Stimulated activated naive CD4-positive, alpha-beta T cell (primary cell): ENCODE results near the gene DGAT2.

ENCODE experiments used
- DNase-seq, 6 experiments: peaks; one replicate each; lab custom pipeline; 2025; lab: John Stamatoyannopoulos, UW

DGAT2 gene

DNA sequence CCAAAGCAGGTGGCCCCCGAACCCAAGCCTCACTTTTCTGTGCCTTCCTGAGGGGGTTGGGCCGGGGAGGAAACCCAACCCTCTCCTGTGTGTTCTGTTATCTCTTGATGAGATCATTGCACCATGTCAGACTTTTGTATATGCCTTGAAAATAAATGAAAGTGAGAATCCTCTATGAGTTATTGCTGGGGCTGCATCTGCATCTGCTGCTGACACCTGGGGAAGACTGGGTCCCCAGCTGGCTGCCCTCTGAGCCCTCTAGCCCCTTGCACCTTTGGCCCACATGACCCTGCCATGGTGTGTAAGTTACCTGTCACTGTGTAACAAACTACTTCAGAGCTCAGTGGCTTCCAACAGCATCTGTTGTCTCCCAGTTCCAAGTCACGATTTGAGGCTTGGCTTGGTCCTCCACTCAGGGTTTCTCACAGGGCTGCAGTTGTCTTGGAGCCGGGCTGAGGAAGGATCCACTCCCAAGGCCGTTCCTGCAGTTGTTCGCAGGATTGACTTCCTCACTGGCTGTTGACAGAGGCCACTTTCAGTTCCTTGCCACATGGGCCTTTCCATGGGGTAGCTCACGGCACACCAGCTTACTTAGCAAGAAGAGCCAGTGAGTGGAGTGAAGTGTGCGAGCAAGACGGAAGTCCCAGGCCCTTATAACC is 32.9 kb downstream of the DGAT2 start:
- DNase-seq: no peak

DNA sequence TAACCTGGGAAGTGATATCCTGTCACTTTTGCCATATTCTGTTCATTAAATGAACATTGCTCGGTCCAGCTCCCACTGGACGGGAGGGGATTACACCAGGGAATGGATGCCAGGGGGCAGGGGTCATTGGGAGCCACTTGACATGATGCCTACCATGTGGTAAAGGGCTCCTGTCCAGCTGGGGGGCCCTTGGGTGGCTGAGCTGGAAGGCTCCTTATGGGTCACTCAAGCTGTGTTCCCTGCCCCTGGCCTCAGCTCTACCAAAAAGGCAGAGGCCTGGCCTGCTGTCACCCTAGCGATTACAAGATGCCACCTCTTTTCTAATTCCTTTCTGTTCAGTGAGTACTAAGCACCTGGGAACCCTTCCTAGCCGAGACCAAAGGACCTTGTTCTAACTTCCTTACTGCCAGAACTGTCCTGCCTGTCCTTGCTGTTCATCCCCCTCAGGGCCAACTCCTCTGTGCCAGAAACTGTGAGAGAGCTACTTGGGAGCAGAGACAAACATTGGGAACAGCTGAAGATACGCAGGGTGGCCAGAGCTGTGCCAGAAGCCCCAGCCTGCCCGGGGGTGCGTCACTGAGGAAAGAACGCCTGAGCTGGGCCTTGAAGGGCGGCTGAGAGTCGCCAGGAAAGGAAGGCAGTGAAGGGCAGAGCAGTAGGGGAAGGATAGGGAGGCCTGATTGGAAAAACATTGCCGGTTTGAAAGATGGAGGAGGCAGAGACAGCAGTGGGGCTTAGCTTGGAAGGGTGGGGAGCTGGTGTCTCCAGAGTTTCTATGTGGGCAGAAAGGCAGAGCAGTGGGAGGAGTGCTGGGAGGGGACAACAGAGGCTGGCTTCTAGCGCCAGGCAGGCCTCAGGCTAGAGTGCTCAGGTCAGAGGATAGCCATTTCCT is 33.7 kb downstream of the DGAT2 start:
- no peak for DNase-seq

DNA sequence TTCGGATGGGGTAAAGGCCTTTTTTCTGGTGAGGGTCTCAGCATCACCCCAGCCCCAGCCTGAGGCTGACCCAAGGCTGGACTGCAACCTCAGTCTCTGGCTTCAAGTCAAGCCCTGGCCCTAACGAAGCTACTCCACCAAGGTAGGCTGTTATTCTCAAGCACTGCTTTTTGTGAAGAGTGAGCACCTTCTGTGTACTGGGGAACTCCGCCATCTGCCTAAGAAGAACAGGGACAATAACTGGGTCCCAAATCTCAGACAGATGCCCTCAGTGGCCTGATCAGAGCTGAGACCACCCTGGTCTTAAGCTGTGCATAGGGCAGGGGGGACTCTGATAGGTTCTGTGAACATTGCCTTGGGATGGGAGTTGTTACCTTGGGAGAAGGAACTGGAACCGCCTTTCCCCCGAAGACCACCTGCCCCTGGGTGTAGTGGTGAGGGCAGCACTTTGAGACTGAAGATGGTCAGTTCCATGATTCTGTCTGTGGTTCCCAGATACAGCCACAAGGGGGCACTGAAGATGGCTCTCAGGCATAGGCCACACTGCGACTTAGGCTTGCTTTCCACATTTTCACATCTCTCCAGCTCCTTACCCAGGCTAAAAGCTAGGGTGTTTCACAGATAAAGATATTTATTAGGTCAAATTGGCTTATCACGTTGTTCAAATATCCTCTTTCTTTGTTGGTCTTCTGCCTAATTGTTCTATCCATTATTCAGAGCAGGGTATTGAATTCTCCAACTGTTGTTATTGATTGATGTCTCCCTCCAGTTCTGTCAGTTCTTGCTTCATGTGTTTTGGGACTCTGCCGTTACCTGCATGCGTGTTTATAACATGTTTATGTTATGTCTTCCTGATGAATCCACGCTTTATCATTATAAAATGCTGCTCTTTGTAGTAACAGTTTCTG is 34.6 kb downstream of the DGAT2 start:
- peak; percentile 13 to 69 (median 48) for DNase-seq

DNA sequence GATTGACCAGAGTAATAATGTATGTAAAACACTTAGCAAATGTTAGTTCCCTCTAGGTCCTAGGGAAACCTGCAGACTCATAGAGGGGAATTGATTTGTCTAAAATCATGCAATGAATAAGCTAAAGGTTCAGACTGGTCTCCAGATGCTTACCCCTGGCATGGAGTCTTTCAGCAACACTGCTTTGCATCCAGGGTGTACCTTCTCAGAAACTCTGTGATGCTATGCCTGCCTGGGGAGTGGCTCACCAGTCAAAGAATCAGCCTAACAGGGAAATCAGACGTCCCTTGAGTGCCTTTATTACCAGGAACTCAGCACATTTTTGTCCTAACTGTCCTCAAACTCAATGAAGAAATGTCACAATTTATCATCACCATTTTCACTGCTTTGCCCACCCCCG is 40.5 kb downstream of the DGAT2 start:
- DNase-seq: no peak

DNA sequence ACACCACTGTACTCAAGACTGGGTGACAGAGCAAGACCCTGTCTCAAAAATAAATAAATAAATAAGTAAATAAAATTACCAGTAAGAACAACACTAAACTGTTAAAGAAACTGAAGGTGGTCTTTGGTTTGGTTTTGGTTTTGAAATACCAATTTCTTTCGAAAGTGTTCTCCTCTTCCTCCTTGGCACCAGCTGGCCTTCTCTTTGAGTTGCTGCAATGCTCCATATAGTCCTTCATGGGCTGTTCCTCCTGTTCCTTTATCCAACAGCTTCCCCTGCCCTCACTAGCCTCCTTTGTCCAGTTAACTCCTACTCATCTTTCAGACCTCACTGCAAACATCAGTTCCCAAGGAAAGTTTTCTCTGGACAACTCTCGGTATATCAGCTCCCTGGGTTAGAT is 41.4 kb downstream of the DGAT2 start:
- no peak for DNase-seq

DNA sequence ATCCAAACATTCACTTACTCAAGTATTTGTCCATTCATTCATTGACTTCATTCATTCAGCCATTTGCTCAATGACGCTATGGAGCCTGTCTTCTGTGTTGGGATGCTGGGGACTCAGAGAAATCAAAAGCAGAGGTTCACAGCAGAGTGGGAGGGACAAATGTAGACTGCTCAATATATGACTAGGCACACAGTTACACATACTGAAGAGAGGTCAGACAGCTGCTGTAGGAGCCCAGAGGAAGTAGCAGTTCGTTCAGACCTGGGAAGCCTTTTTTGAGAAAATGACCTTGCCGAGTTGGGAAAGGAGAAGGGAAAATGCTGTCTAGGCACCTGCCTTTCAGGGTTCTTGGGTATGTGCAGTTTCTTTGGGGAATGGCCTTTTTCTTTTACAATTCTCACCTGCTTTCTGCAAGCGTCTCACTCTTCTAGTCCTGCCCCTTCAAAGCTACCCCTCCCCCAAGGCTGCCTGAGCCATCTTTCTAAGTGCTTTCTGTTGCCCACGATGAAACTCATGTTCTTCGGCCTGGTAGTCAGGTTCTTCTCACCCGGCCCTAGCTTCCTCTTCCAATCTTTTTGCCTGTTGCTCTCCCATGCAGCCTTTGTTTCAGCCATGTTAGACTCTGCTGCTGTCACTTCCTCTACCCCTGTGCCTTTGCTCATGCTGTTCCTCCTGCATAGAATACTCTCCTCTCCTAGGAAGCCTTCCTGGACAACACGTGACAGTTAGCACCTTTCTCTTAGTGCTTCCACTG is 42.2 kb downstream of the DGAT2 start:
- DNase-seq: no peak

DNA sequence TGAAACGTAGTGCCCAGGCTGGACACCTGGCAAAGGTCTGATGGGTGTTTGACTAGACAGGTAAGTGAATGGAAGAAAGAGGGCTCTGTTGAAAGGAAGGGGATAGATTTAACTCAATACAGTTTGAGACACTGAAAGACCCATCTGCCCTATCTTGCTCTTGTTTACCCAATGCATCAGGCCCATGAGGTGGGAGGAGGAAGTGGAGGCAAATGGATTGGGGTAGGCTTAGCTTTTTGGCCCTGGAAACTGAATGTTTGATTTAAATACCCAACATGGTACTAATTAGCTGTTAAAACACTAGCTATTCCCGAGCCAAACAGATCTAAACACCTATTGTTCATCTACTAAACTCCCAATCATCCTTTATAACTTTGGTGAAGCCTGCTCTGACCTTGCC is 42.9 kb downstream of the DGAT2 start:
- no peak for DNase-seq

DNA sequence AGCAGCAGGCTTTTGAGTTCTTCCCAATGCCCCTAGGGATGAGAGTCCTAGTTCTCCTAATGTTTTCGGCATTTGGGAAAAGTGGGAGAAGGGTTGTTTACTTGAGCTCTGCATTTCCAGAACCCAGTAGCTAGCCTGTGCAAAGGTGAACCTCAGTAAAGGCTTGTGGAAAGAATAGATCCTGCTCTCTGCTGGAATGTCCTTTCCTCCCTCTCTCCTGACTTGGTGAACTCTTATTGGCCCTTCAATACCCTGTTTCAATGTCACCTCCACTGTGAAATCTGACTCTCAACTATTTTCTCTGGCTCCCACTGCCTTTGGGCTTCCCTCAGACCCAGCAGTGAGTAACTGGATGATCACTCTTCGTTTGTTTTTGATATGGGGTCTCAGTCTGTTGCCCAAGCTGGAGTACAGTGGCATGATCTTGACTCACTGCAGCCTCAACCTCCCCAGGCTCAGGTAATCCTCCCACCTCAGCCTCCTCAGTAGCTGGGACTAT is 44.0 kb downstream of the DGAT2 start:
- DNase-seq: no peak

DNA sequence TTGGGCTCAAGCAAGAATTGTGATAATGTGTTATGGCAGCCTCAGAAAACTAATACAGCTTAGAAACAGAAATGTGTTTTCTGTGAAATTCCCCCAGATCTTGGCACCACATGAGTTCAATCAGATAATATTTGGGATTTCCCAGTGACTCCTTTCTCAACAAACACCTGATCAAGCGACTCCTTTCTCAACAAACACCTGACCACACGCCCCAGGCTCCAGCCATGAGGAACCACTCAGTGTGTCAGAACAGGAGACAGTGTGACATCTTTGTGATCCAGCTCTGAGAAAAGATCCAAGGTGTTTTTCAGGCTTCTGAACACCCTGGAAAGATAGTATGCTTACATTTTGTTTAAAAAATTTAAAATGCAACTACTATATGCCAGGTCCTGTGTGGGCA is 44.5 kb downstream of the DGAT2 start:
- DNase-seq: no peak

DNA sequence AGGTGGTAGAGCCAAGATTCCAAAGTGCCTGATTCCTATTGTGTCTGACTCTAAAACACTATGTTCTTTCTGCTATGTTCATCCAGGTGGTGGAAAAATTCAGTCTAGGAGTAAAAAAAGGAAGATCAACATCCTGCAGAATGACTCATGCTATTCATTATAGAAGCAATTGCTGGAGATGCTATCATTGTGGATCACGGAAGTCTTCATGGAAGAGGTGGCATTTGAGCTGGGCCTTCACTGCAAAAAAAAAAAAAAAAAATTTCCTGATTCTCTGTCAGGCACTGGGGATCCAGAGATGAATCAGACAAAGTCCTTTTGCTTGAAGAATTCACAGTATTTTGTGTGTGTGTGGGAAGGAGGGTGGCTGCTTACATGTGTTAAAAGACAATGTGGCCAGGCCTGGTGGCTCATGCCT is 45.1 kb downstream of the DGAT2 start:
- no peak for DNase-seq

DNA sequence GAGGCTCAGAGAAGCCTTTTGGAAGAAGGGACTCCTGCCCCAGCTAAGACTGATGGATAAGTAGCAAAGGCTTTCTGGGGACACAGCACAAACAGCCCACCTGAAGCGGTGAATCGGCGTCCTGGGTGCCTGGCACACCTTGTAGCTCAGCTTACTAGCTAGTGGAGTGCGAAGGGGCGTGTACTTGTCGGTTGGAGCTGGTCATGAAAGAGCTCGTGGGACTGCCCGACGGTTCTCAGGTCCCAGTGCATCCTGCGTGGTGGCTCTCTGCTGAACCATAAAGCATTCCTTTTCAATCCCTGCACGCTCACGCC is 45.7 kb downstream of the DGAT2 start:
- no peak for DNase-seq

DNA sequence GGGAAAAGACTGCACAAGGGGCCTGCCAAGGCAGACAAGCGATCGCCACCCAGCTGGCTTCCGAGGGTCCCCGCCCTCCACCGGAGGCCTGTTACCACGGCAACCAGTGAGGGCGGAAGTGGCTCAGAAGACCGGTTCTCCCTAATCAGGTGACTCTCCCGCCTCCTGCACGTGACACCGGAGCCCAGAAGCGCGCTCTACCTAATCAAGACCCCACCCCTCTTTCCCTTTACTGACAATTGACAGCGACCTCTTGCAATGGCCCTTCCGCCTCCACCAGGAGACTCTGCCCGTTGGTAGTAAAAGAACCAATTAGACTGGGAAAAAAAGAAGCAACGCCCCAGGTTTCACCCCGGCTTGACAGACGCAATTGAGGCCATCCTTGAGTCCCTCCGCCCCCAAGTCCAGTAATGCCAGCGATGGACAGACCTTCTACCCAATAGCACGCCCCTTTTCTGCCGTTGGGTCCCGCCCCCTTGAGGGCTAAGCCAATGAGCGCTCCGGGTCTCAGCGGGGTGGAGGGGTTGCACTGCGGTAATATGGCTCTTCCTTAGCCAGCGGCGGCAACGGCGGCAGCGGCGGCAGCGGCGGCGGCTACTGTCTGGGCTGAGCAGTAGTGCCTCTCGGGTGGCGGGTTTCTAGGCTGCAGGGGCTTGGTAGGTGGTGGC is 46.2 kb downstream of the DGAT2 start, which contains the start of gene UVRAG:
Gene UVRAG, plus strand, starts transcription at position 534 of the 668 bp plus-strand sequence. CDS start 198 bp downstream, outside the sequence.
- peak; percentile 96 to 100 (median 98) for DNase-seq

DNA sequence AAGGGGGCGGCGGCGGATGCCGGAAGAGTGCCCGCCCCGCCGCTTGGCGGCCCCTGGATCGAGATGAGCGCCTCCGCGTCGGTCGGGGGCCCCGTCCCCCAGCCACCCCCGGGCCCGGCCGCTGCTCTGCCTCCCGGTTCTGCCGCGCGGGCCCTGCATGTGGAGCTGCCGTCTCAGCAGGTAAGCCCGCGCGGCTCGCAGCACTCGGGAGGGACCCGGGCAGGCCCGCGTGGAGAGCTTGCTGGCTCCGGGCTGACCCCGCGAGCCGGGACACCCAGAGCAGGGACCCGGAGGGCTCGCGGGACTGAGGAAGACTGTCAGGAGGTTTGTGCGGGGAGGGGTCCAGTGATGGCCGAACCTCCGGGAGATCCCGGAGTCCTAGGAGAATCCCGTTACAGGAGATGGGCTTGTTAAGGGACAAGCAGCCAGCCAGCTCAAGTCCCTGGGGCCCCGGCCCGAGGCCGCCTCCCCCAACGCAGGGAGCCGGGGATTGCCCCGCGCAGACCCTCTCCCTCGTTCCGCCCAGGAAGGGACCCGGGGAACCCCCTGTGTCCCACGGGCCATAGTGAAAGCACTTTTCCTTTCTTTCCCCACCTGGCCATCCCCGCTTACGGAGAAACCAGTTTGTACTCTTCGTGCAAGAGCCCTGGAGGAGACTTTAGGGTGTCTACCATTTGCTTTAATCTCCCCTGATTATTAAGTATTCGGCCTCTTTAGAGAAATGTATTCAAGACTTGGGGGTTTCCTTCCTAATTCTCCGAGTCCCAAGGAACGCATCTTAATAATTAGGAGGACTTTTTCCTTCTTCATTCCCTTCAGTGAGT is 47.0 kb downstream of the DGAT2 start:
- DNase-seq: peak in 4 of 6 experiments; percentile 34 to 63 (median 50)

DNA sequence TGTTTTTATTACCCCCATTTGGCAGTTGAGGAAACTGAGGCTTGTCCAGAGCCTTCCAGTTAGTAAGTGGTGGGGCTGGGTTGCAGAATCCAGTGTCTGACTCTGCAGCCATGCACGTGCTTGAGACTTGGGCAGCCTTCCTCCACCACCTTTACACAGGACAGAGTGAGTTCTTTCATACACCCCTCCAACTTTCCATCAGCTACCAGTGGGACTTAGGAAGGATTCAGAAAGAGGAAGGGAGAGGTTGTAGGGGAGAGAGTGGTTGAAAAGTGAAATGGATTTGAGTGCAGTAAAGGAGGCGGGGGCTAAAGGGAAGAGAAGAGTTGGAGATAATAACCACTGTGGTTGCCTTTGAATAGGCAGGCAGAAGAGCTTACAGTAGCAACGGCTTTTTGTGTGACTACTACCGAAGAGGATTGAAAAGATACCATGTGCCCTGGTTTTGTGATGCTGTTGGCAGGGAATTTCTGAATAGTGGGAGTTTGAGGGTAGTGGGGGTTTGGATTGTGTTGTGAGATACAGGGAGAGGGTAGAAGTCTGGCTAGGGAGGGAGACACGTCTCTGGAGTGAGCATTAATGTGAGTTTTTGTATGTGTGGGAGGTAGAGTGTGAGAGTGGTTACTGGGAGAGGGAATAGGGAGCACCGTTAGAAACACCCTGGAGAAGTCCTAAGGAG is 48.1 kb downstream of the DGAT2 start:
- DNase-seq: peak in 1 of 6 experiments; percentile 24

DNA sequence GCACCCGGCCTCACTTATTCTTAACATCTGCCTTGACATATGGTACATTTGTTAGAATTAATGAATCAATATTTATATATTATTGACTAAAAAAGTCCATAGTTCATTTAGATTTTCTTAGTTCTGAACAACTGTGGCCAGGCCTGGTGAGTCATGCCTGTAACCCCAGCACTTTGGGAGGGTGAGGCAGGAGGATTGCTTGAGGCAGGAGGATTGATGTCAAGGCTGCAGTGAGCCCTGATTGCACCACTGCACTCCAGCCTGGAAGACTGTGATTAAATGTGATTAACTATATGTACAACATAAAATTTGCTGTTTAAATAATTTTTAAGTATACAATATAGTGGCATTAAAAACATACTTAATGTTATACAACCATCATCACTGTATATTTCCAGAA is 52.1 kb downstream of the DGAT2 start:
- no peak for DNase-seq

DNA sequence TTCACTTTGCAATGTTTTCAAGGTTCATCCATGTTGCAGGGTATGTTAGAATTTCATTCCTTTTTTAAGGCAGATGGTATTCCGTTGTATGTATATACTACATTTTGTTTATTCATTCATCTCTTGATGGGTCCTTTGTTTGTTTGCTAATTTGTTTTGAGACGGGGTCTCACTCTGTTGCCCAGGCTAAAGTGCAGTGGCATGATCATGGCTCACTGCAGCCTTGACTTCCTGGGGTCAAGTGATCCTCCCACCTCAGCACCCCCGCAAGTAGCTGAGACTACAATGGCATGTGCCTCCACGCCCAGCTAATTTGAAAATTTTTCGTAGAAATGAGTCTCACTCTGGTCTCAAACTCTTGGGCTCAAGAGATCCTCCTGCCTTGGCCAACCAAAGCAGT is 52.6 kb downstream of the DGAT2 start:
- no peak for DNase-seq

DNA sequence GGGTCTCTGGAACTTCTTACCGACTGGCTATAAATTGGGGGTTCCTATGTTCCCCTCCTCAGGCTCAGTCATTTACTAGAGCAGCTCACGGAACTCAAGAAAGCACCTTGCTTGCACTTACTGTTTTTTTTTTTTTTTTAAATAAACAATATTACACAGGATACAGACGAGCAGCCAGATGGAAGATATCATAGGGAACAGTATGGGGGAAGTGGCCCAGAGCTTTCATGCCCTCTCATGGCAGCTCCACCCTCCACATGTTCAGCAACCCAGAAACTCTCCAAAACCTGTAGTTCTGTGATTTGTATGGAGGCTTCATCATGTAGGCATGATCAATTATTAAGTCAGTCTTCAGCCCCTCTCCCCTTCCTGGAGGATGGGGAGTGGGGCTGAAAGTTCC is 54.0 kb downstream of the DGAT2 start:
- DNase-seq: no peak

DNA sequence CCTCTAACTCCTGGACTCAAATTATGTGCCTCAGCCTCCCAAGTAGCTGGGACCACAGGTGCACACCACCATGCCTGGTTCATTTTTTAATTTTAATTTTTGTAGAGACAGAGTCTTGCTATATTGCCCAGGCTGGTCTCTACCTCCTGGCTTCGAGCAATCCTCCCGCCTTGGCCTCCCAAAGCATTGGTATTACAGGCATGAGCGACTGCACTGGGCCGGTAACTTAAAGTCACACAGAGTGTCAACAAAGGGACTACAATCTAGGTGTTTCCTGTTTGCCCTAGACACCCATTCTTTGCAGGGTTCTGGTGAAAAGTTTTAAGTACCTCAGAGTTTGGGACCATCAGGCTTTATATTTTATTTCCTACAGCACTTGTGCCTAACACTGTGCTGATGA is 54.8 kb downstream of the DGAT2 start:
- DNase-seq: no peak

DNA sequence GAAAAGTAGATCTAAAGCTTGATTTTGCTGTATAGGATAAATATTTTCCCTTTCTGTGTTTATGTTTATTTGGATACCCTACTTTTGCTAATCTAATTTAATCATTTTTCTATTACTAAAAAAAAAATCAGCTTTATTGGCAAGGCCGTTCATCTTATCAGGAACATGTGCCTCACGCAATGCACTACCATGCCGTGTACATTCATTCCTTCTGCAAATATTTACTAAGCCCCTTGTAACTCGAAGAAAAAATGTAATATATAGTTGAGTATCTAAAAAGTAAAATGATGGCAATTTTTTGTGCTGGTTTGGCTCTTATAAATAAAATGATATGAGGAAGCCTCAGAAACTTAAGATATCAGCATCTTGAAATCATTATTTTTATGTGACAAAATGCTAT is 55.4 kb downstream of the DGAT2 start:
- no peak for DNase-seq
